Measurements from ENCODE around the gene FCN2.

DNA sequence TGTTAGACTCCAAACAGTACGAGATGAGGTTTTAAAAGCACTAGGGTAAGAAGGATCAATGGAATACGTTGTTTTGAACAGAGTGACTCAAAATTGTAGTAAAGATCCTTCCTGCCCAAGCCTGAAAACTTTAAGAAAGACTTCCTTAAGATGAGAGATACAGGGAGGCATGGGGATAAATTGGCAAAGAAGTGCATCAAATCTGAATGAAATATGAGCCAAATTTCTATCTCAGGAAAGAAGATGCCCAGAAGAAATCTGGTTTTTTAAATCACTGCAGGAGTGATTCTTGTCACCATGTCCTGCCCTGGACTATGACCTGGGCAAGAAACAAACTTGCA is 14.9 kb downstream of the FCN2 start:
- TF ChIP-seq CTCF (IDR thresholded peaks at IDR 0.05) (no peak), EZH2phosphoT487 (IDR thresholded peaks at IDR 0.05) (no peak)

Data from neural progenitor cell (in vitro differentiated cells).